ENCODE results near the gene ALCAM. TPM values are rescaled to one million over a fixed set of nuclear protein-coding genes. Genes with fewer than 3 reads are reported as not detected.

ALCAM gene
- total and polyA plus RNA-seq, 2 of the 8 experiments (the other 6 are each of a cell fraction or from before 2014, with no cell fraction given): 10.8 to 33.0 TPM

GRCh38 chr3:105332961-105333360, 33.7 kb upstream of the ALCAM start:
- H3K4me2 ChIP-seq (ENCODE audit: insufficient read depth in 1 of 2, low read depth in 2 of 2, low read length in 2 of 2): no peak overlapping the region
- no peak overlapping the region for H3K4me3 ChIP-seq (ENCODE audit: extremely low read depth in 1 of 4, insufficient read depth in 2 of 4, low read depth in 3 of 4, low read length in 4 of 4)
- H2AK5ac ChIP-seq (ENCODE audit: low read depth, low read length): no peak overlapping the region
- no peak overlapping the region for H2BK120ac ChIP-seq (replicated peaks; ENCODE audit: low read depth, low read length)
- TF ChIP-seq SP2 (IDR thresholded peaks at IDR 0.05; ENCODE audit: low read length) (no peak), RBBP5 (IDR thresholded peaks at IDR 0.05; ENCODE audit: borderline replicate concordance, low read depth, low read length) (no peak), BCL11A (IDR thresholded peaks at IDR 0.05; ENCODE audit: low read depth in 2 of 2, low read length in 2 of 2) (no peak), NANOG (IDR thresholded peaks at IDR 0.05; ENCODE audit: insufficient read depth, low read depth, low read length, poor library complexity, severe bottlenecking) (no peak), CBX5 (IDR thresholded peaks at IDR 0.05; ENCODE audit: low read depth, low read length) (no peak), CEBPB (IDR thresholded peaks at IDR 0.05; ENCODE audit: low read depth, low read length) (no peak)
- no peaks in the 10 kb centered on the region for H3K79me2 ChIP-seq (ENCODE audit: control insufficient read depth in 1 of 2, insufficient read depth in 2 of 2, low read length in 2 of 2)
- H3K4ac ChIP-seq (replicated peaks; ENCODE audit: insufficient read length, low read depth, low read length): no peak overlapping the region
- H3K9me3 ChIP-seq (ENCODE audit: insufficient read depth in 2 of 2, low read depth in 1 of 2, low read length in 1 of 2): peaks cover 0 to 8% of the 10 kb centered on the region in 2 experiments; a peak in 1 of 4 replicates
- H3K27ac ChIP-seq (ENCODE audit: low read depth, low read length): no peak overlapping the region
- H4K8ac ChIP-seq (ENCODE audit: extremely low read depth, insufficient read depth, low read length): no peak overlapping the region
- H2AFZ ChIP-seq (ENCODE audit: low read length): no peak overlapping the region
- DNase-seq (ENCODE audit: low read depth in 1 of 2, low spot score in 2 of 2) (no peak), FAIRE-seq (no peak)
- no peaks in the 10 kb centered on the region for H4K20me1 ChIP-seq (replicated peaks in 1 of 2; ENCODE audit: control insufficient read depth in 1 of 2, insufficient read depth in 2 of 2, low read length in 2 of 2)
- no peak overlapping the region for H3K9ac ChIP-seq (replicated peaks in 1 of 4; ENCODE audit: extremely low read depth in 1 of 4, low read depth in 3 of 4, low read length in 3 of 4)
- 81% methylated on average over 1 of the region's 1 CpG; no CpG with 5 or more reads in 1 of the 2 experiments for WGBS, 2 experiments (ENCODE audit: extremely low coverage in 1 of 2, insufficient coverage in 1 of 2, insufficient read length in 1 of 2, insufficient replicate concordance in 2 of 2, low coverage in 1 of 2, low lambda C conversion rate in 2 of 2, missing lambda C conversion rate in 1 of 2)
- no peak overlapping the region for H2BK12ac ChIP-seq (ENCODE audit: low read depth, low read length)
- no peak overlapping the region for H2BK20ac ChIP-seq (ENCODE audit: low read length)
- H3K18ac ChIP-seq (ENCODE audit: extremely low read depth, low read length): no peak overlapping the region
- no peak overlapping the region for H2BK15ac ChIP-seq (ENCODE audit: low read length)
- no peak overlapping the region for H4K5ac ChIP-seq (ENCODE audit: insufficient read length, low read depth, low read length)
- no peak overlapping the region for H3K23ac ChIP-seq (ENCODE audit: insufficient read length)
- no peak overlapping the region for H2BK5ac ChIP-seq (ENCODE audit: low read depth, low read length)
- no peak overlapping the region for H3K14ac ChIP-seq (ENCODE audit: insufficient read length)
- POLR2A ChIA-PET (ENCODE audit: partially characterized antibody): no interaction called here
- no peaks in the 10 kb centered on the region for H3K27me3 ChIP-seq (replicated peaks in 1 of 4; ENCODE audit: control insufficient read depth in 3 of 4, extremely low read depth in 1 of 4, insufficient read depth in 3 of 4, low read length in 3 of 4)
- H3K56ac ChIP-seq (replicated peaks; ENCODE audit: insufficient read length, low read depth, low read length): no peak overlapping the region
- H3K36me3 ChIP-seq (ENCODE audit: control insufficient read depth in 2 of 4, insufficient read depth in 4 of 4, low read length in 3 of 4): no peaks in the 10 kb centered on the region
- H4K91ac ChIP-seq (replicated peaks; ENCODE audit: insufficient read length, low read length): no peak overlapping the region
- no peaks in the 10 kb centered on the region for H3K23me2 ChIP-seq (ENCODE audit: low read depth, low read length)
- CTCF ChIA-PET (ENCODE audit: partially characterized antibody): no interaction called here
- H3K4me1 ChIP-seq (replicated peaks in 1 of 4; ENCODE audit: control insufficient read depth in 3 of 4, insufficient read depth in 4 of 4, low read length in 3 of 4): no peaks in the 10 kb centered on the region
- no peaks in the 10 kb centered on the region for H3K79me1 ChIP-seq (ENCODE audit: low read depth, low read length)

Data from H1 (cell line).